Daoy (cell line): ENCODE data around the gene ZNF132. TPM values are rescaled to one million over a fixed set of nuclear protein-coding genes. Genes with fewer than 3 reads are reported as not detected.

ENCODE experiments used
- DNase-seq: peaks from one replicate; pipeline ENCODE4 v3.0.0-alpha.2; 2015; ENCODE audit warnings: low read depth
- total RNA-seq: library from RNA; depleted of rRNA; stranded (reverse); fragments of >200 nt; shearing (Covaris generic); gene quantifications from 2 replicates; pipeline ENCODE4 v1.2.3, GENCODE V29; 2014; rRNA removed

Gene ZNF132
- total RNA-seq, 1 experiment from 2014 or later, result 3.0 TPM

DNA sequence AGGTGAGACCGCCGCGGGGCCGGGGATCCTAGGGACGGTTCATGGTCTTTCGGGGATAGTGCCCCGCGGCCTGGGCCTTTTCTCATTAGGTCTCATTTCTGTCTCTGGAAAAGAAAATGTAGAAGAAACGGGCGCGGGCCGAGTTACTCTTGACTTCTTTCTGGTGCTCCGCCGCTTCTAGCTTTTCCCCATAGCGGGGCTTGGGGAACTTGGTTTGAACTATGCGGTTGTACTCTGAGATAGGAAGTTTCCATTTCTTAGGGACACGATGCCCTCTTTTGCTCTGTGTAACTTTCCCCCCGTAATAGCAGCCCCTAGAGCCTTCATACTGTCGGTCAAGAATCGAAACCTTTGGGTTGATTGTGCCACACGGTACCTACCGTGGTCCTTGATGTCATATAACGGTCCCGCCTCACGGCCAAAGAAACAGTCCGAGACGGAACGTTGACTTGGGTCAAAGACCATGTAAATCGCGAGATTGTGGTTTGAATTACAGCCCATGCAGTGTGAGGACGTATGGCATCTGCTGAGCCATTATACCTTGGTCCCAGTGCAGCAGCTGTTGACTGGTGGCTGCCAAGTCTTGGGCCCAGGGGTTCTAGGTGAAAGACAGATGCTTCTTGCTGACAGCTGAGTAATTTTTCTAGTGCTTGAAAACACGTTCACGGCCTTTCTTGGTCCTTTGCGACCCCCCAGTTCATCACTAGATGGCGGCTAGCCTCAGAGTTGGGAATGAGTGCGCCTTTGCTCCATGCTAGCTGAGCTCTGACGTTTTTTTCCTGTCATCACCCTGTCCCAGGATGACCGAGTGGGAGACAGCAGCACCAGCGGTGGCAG is 52.4 kb downstream of the ZNF132 start:
- no peak for DNase-seq

DNA sequence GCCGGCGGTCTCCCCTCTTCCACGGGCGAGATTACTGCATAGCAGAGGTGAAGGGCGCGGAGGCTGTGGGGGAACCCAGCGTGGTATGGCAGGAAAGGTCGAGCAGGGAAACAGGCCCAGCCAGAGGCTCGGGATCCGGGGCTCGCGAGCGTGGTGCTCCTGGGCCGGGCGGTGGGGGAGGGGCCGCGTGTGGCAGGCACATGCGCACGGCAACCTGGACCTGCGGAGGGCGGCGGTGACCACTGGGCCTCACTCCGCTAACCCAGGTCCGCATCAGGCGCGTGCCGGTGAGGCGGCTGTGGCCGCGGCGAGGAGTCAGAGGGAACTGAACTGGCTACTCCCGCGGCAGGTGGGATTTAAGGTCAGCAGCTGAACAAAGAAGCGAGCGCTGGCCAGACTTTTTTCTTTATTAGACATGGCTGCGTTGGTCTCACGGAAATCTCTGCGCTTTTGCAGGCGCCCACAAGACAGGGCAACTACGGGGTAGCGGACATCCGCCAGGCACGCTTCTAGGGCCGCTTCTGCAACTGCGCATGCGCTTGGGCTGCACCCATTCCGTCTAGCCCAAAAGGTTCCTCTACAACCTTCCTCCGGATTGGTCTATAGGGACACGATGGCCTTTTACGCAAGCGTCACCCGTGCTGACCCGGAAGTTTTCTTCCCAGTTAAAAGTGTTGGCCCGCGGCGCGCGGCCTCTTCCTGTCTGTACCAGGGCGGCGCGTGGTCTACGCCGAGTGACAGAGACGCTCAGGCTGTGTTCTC is 53.2 kb downstream of the ZNF132 start, which contains the start of gene RPS5:
Gene RPS5 (plus strand): TSS at position 694 of the 762 bp plus-strand sequence. CDS start 869 bp downstream, outside the sequence.
- DNase-seq, result peak; percentile 99

DNA sequence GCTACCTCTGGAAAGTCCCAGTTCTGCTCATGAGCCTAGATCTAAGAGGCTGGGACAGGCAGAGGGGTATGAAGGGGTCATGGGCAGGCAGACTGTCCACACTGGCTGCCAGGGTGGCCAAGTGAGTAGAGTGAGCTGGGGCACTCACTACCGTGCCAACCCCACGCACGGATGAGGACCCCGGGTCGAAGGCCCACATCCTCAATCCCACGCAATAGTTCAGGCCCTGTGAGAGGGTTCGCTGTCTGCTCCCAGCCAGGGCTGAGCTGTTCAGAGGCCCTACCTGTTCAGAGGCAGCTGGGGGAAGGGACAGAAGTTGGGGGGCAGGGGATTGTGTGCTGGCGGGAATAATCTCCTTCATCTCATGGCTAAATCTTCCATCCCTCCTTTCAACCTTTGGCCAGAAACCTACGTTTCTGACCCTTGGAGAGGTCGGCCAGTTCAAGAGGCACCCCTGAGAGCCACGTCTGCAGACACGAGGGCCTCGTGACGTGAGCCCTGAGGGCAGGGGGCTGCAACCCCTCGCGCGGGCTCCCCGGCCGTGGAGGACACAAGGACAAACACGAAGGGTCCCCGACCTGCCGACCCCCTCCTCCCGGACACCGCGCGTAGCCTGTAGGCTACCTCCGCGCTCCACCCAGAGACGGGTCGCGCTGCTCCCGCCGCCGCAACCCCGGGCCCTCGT is 53.9 kb downstream of the ZNF132 start:
- no peak for DNase-seq

DNA sequence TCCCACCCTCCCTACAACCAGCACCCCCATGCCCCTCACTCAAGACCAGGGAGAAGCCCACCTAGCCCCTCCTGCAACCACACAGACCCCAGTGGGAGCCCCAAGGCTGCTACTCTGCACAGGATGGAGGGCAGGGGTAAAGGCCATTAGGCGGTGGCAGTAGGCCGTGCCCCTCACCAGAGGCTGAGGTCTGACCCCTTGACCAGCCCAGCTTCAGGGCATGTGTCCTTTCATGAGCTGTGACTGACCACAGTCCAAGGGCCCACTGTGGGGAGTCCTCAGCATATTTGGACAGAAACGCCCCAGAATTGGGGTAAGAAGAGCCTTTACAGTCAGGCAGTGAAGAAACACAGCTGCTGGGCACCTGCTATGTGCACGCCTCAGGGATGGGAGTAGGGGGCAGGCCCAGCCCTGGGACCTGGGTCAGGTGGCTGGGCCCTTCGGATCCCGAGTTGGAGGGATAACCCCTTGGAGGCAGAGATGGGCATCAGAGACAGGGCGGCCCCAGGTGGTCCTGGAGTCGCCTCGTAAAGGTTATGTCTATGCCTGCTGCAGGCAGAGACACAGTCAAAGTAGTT is 54.6 kb downstream of the ZNF132 start:
- no peak for DNase-seq

GRCh38 chr19:58382997-58383603 is 56.9 kb downstream of the ZNF132 start:
- no peak for DNase-seq

Other genes with a start within 250 kb of the ZNF132 start
- gene ZNF544, start 211.2 kb downstream of the ZNF132 start, total RNA-seq, result 71.7 and 90.7 TPM in 2 replicates
- gene ZNF8, start 161.2 kb downstream of the ZNF132 start, total RNA-seq, result 3.1 and 3.5 TPM in 2 replicates
- 125 and 149 TPM in 2 replicates for gene ERVK3-1, start 134.8 kb downstream of the ZNF132 start, total RNA-seq
- 2.1 TPM in 2 replicates for gene ZSCAN22, start 113.2 kb downstream of the ZNF132 start, total RNA-seq
- 28.5 and 38.4 TPM in 2 replicates for gene A1BG, start 86.7 kb downstream of the ZNF132 start, total RNA-seq
- gene ZNF497, start 77.4 kb downstream of the ZNF132 start, total RNA-seq, result 1.5 and 2.7 TPM in 2 replicates
- 4.2 and 5.0 TPM in 2 replicates for gene ZNF837, start 59.1 kb downstream of the ZNF132 start, total RNA-seq
- gene RPS5, start 52.9 kb downstream of the ZNF132 start, total RNA-seq, result 3,633 and 5,016 TPM in 2 replicates
- gene RNF225, start 44.5 kb downstream of the ZNF132 start, total RNA-seq, result not detected in 2 replicates
- 12.1 and 20.5 TPM in 2 replicates for gene ZNF584, start 31.5 kb downstream of the ZNF132 start, total RNA-seq
- gene ZNF324B, start 11.5 kb upstream of the ZNF132 start, total RNA-seq, result 9.0 and 13.5 TPM in 2 replicates
- gene ZNF324, start 26.9 kb upstream of the ZNF132 start, total RNA-seq, result 8.5 and 9.9 TPM in 2 replicates
- gene ZNF446, start 36.2 kb upstream of the ZNF132 start, total RNA-seq, result 8.3 and 16.4 TPM in 2 replicates
- gene SLC27A5, start 71.8 kb upstream of the ZNF132 start, total RNA-seq, result 1.6 and 3.4 TPM in 2 replicates
- gene ZBTB45, start 79.7 kb upstream of the ZNF132 start, total RNA-seq, result 4.8 and 4.9 TPM in 2 replicates
- gene TRIM28, start 103.9 kb upstream of the ZNF132 start, total RNA-seq, result 575 and 591 TPM in 2 replicates
- 103 and 127 TPM in 2 replicates for gene CHMP2A, start 115.0 kb upstream of the ZNF132 start, total RNA-seq
- gene UBE2M, start 118.5 kb upstream of the ZNF132 start, total RNA-seq, result 123 and 129 TPM in 2 replicates
- 4.6 TPM in 2 replicates for gene MZF1, start 133.2 kb upstream of the ZNF132 start, total RNA-seq